ENCODE measurements around the gene NDUFS7. TPM values are rescaled to one million over a fixed set of nuclear protein-coding genes. Genes with fewer than 3 reads are reported as not detected.

Gene NDUFS7
- total RNA-seq, 2 donors from 2014 or later: 96.5 to 107 TPM

- no peak overlapping the region for H3K4me3 Mint-ChIP-seq
Observed at GRCh38 chr19:1360126-1360817, 23.4 kb upstream of the NDUFS7 start.

GRCh38 chr19:1360818-1361461 is 22.8 kb upstream of the NDUFS7 start:
- no peaks in the 10 kb centered on the region for H3K27me3 Mint-ChIP-seq (ENCODE audit: low read depth)
- no peak for DNase-seq
- no peaks in the 10 kb centered on the region for H3K9me3 Mint-ChIP-seq
- no peak for ATAC-seq (replicated peaks in 1 of 2)
- peaks cover 41% of the 10 kb centered on the region for H3K4me1 Mint-ChIP-seq (ENCODE audit: low read depth)
- H3K27ac Mint-ChIP-seq: no peak overlapping the region
- H3K36me3 Mint-ChIP-seq (ENCODE audit: insufficient read depth in 2 of 2): peaks cover 3 to 10% of the 10 kb centered on the region in 2 donors
- no peak overlapping the region for H3K4me3 Mint-ChIP-seq

More at GRCh38 chr19:1360126-1360817, 23.4 kb upstream of the NDUFS7 start:
- DNase-seq (no peak), ATAC-seq (replicated peaks in 1 of 2) (no peak)
- H3K27me3 Mint-ChIP-seq (ENCODE audit: low read depth): no peaks in the 10 kb centered on the region
- peaks cover 48% of the 10 kb centered on the region for H3K4me1 Mint-ChIP-seq (ENCODE audit: low read depth)
- no peaks in the 10 kb centered on the region for H3K9me3 Mint-ChIP-seq
- H3K27ac Mint-ChIP-seq: no peak overlapping the region
- H3K36me3 Mint-ChIP-seq (ENCODE audit: insufficient read depth in 2 of 2): peaks cover 4 to 13% of the 10 kb centered on the region in 2 donors

DNA sequence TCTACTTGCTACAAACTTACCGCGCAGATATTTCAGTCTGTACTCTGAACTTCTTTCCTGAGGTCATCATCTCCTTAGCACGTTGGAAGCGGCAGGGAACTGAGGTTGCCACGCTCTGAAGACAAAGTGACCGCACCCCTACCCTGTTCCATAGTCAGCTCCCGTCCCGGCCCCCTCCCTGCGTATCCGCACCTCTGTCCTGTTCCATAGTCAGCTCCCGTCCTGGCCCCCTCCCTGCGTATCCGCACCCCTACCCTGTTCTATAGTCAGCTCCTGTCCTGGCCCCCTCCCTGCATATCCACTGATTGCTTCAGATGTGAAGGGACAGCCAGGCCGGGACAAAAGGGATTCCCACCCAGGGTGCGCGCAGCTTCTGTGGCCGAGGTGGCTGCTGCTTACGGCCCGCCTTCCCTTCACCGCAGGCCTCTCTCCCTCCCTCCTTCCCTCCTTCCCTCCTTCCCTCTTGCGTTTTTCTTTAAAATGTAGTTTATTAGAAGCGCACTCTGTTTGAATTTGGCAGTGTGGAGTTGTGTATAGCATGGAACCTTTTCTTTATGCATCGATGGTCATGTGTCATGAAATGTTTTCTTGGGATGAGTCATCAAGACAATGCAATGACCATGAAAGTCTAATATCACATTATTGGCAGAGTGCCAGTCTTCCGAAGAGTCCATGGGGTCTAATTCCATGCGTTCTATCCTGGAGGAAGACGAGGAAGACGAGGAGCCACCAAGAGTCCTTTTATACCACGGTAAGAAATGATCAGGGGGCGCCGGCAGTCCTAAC is 21.9 kb upstream of the NDUFS7 start:
- Mint-ChIP-seq H3K4me3 (peak overlapping the region in 1 of 2 donors; percentile 13), H3K9me3 (no peaks in the 10 kb centered on the region), H3K27ac (no peak overlapping the region), H3K4me1 (ENCODE audit: low read depth) (peaks cover 37% of the 10 kb centered on the region), H3K36me3 (ENCODE audit: insufficient read depth in 2 of 2) (peaks cover 3 to 10% of the 10 kb centered on the region in 2 donors), H3K27me3 (ENCODE audit: low read depth) (no peaks in the 10 kb centered on the region)
- no peak for DNase-seq
- ATAC-seq (replicated peaks in 1 of 2): no peak

GRCh38 chr19:1362387-1363257 is 21.1 kb upstream of the NDUFS7 start:
- Mint-ChIP-seq H3K9me3 (no peaks in the 10 kb centered on the region), H3K4me1 (ENCODE audit: low read depth) (peaks cover 37% of the 10 kb centered on the region), H3K27ac (no peak overlapping the region), H3K36me3 (ENCODE audit: insufficient read depth in 2 of 2) (peaks cover 3 to 12% of the 10 kb centered on the region in 2 donors), H3K27me3 (ENCODE audit: low read depth) (no peaks in the 10 kb centered on the region), H3K4me3 (peak overlapping the region; percentile 51 to 78)
- ATAC-seq (replicated peaks in 1 of 2): no peak
- DNase-seq: no peak

- peaks cover 3 to 9% of the 10 kb centered on the region in 2 donors for H3K36me3 Mint-ChIP-seq (ENCODE audit: insufficient read depth in 2 of 2)
- DNase-seq (peak in 1 of 2 donors; percentile 30), ATAC-seq (replicated peaks in 1 of 2) (peak; percentile 66 to 78)
- H3K4me1 Mint-ChIP-seq (ENCODE audit: low read depth): peaks cover 37% of the 10 kb centered on the region
- no peaks in the 10 kb centered on the region for H3K9me3 Mint-ChIP-seq
- H3K27ac Mint-ChIP-seq: no peak overlapping the region
- peak overlapping the region; percentile 51 to 78 for H3K4me3 Mint-ChIP-seq
- H3K27me3 Mint-ChIP-seq (ENCODE audit: low read depth): no peaks in the 10 kb centered on the region
Observed at GRCh38 chr19:1363599-1363998, 20.1 kb upstream of the NDUFS7 start.

DNA sequence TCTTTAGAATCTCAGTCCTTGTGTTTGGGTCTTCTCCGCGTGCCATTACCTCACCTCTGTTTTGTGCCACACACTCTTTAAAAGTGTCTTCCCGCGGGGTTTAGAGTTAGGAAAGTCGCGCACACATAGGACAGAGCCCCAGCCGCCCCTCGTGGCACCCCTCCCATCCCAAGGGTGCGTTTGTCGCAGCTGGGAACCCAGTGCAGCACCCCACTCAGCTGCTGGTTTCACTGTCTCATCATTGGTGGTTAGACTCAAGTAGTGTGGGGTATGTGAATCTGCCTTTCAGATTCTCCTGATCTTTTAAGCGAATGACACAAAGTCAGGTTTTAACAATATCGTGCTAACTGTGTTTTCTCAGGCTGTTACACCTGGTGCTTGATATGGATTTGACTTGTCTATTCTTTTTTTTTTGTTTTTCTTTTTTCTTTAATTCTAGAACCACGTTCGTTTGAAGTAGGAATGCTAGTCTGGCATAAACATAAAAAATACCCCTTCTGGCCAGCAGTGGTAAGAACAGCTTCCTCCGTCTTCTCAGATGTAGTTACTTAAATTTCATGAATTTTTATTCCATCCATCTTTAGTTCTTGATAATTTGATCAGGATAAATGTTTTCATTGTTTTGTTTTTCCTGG is 19.5 kb upstream of the NDUFS7 start:
- Mint-ChIP-seq H3K4me3 (peak overlapping the region; percentile 75 to 78), H3K27me3 (ENCODE audit: low read depth) (no peaks in the 10 kb centered on the region), H3K36me3 (ENCODE audit: insufficient read depth in 2 of 2) (peaks cover 3 to 9% of the 10 kb centered on the region in 2 donors), H3K27ac (peak overlapping the region; percentile 40), H3K4me1 (ENCODE audit: low read depth) (peaks cover 37% of the 10 kb centered on the region), H3K9me3 (no peaks in the 10 kb centered on the region)
- ATAC-seq (replicated peaks in 1 of 2) (peak; percentile 73 to 88), DNase-seq (peak in 1 of 2 donors; percentile 18)

- no peaks in the 10 kb centered on the region for H3K27me3 Mint-ChIP-seq (ENCODE audit: low read depth)
- no peak overlapping the region for H3K4me3 Mint-ChIP-seq
- peaks cover 3 to 10% of the 10 kb centered on the region in 2 donors for H3K36me3 Mint-ChIP-seq (ENCODE audit: insufficient read depth in 2 of 2)
- DNase-seq: no peak
- peaks cover 37% of the 10 kb centered on the region for H3K4me1 Mint-ChIP-seq (ENCODE audit: low read depth)
- no peaks in the 10 kb centered on the region for H3K9me3 Mint-ChIP-seq
- H3K27ac Mint-ChIP-seq: no peak overlapping the region
- ATAC-seq (replicated peaks in 1 of 2): no peak
Observed at GRCh38 chr19:1365319-1366269, 18.1 kb upstream of the NDUFS7 start.

DNA sequence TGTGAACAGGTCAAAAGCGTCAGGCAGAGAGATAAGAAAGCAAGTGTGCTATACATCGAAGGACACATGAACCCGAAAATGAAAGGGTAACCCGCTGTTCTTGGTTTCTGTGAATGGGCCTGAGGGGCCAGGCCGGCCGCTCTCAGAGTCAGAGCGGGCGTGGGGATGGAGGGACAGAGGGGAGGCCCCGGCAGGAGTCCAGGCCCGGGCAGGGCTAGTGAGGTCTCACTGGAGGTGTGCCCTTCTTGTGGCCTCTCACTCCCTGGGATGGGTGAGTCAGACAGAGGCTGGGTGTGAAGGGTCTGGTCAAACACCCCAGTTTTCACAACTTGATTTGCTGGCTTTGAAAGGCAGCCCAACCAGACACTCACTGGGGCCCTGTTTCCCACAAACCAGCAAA is 17.4 kb upstream of the NDUFS7 start:
- no peaks in the 10 kb centered on the region for H3K27me3 Mint-ChIP-seq (ENCODE audit: low read depth)
- H3K36me3 Mint-ChIP-seq (ENCODE audit: insufficient read depth in 2 of 2): peaks cover 3 to 10% of the 10 kb centered on the region in 2 donors
- no peak overlapping the region for H3K27ac Mint-ChIP-seq
- no peaks in the 10 kb centered on the region for H3K9me3 Mint-ChIP-seq
- peaks cover 36% of the 10 kb centered on the region for H3K4me1 Mint-ChIP-seq (ENCODE audit: low read depth)
- ATAC-seq (replicated peaks in 1 of 2) (no peak), DNase-seq (no peak)
- no peak overlapping the region for H3K4me3 Mint-ChIP-seq

DNA sequence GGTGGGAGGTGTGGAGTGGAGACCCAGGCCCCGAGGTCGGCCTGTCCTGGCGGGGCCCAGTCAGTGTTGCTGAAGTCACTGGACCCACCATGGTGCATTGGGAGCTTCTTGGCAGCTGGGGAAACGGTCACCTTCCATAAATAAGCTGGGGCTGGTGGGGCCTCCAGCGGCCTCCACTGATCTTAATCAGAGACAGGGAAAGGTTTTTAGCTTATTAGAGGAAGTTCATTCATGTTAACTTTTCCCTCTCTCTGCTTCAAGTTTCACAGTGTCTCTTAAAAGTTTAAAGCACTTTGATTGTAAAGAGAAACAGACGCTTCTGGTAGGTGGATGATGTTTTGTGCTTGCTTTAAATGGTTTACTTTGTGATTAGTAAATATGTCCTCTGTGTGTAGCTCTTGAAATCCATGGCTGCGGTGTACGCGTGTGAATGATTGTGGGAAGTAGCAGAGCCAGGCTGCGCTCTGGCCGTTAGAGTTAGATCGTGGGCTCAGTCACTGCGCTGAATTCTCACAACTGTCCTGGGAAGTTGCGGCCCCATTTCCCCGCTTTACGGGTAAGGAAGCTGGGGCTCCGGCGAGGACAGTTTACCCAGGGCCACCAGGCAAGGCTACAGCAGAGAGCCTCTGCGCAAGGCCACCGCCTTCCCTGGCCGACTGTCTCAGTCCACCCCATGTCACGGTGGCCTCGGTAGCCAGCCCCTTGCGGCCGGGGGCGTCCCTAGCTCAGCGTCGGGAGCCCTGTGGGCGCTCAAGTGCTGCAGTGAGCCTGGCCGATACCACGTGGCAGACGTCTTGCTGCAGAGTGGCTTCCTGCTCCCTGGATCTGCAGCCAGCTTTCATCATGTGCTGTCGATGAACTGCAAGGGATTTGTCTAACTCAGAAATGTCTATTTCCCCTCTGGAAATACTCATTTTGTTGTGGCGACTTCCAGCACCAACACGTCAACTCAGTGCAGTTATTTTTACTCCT is 16.5 kb upstream of the NDUFS7 start:
- Mint-ChIP-seq H3K4me1 (ENCODE audit: low read depth) (peaks cover 27% of the 10 kb centered on the region), H3K27ac (no peak overlapping the region), H3K4me3 (no peak overlapping the region), H3K36me3 (ENCODE audit: insufficient read depth in 2 of 2) (peaks cover 0 to 10% of the 10 kb centered on the region in 2 donors), H3K9me3 (no peaks in the 10 kb centered on the region), H3K27me3 (ENCODE audit: low read depth) (no peaks in the 10 kb centered on the region)
- ATAC-seq (replicated peaks in 1 of 2) (no peak), DNase-seq (no peak)

DNA sequence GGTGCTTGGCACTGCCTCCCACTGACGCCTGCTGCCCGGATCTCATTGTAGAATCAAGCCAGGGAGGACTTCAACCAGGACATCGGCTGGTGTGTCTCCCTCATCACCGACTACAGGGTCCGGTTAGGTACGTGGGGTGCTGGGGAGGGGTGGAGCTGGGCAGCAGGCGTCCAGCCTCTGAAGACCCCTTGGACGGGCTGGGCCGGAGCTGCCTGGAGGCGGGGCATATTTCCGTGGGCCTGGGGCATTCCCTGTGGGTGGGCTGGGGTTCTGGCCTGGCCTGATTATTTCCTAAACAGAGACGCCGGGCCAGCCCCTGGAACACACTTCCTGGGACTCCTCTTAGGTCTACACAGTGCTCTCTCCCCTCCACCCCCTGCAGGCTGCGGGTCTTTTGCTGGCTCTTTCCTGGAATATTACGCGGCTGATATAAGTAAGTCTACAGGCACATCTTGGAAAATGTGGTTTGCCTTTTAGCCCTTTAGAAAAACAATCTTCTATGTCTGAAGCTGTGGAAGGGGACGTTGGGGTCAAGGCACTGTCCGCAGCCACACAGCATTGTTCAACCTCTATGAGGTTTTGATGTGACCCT is 14.4 kb upstream of the NDUFS7 start:
- Mint-ChIP-seq H3K27me3 (ENCODE audit: low read depth) (no peaks in the 10 kb centered on the region), H3K9me3 (no peaks in the 10 kb centered on the region), H3K36me3 (ENCODE audit: insufficient read depth in 2 of 2) (peaks cover 0 to 8% of the 10 kb centered on the region in 2 donors), H3K4me3 (no peak overlapping the region), H3K4me1 (ENCODE audit: low read depth) (peaks cover 6% of the 10 kb centered on the region), H3K27ac (no peak overlapping the region)
- no peak for ATAC-seq (replicated peaks in 1 of 2)
- DNase-seq: no peak

All from activated T-cell treated with anti-CD3 and anti-CD28 coated beads, Interleukin-2, amount 50 U/mL, for 72 hours (primary cell).